Uterus (tissue), 2 donors: ENCODE data around the gene ANO8.

ENCODE experiments used
- POLR2A ChIP-seq, 2 donors: fragments of 450-650 bp; IDR thresholded peaks; one replicate each; pipeline ENCODE4 v1.6.1; 2016; ENCODE audit warnings: antibody characterized with exemption in 2 of 2, mild to moderate bottlenecking in 1 of 2, moderate library complexity in 1 of 2
- TF ChIP-seq, protein P1 (sequence below), 4 experiments: fragments of 200-600 bp in 2 of 4; fragments of 450-650 bp in 2 of 4; sonication (generic) in 2 of 4; IDR thresholded peaks; one replicate each; pipeline ENCODE4 v1.5.1; 2016 to 2019; ENCODE audit warnings: antibody characterized with exemption in 4 of 4, mild to moderate bottlenecking in 2 of 4, moderate library complexity in 1 of 4

DNA sequence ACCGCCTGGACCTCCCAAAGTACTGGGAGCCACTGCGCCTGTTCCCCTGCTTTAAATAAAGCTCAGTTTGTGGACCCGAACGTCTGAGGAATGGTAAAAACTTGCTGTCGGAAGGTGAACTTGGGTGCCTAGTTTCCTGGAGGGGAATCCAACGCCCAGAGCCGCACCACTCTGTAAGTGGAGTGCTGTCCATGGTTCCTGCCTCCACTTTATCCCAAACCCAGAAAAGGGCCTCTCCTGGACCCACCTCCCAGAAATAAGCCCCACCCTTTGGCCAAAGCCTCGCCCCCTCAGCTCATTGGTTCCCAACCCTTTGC lies 2.3 kb downstream of the ANO8 start:
- TF ChIP-seq, protein P1, sequence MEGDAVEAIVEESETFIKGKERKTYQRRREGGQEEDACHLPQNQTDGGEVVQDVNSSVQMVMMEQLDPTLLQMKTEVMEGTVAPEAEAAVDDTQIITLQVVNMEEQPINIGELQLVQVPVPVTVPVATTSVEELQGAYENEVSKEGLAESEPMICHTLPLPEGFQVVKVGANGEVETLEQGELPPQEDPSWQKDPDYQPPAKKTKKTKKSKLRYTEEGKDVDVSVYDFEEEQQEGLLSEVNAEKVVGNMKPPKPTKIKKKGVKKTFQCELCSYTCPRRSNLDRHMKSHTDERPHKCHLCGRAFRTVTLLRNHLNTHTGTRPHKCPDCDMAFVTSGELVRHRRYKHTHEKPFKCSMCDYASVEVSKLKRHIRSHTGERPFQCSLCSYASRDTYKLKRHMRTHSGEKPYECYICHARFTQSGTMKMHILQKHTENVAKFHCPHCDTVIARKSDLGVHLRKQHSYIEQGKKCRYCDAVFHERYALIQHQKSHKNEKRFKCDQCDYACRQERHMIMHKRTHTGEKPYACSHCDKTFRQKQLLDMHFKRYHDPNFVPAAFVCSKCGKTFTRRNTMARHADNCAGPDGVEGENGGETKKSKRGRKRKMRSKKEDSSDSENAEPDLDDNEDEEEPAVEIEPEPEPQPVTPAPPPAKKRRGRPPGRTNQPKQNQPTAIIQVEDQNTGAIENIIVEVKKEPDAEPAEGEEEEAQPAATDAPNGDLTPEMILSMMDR (IDR thresholded peaks at IDR 0.05) = no peak
- no peak for TF ChIP-seq POLR2A (IDR thresholded peaks at IDR 0.05)
